Renal cortex interstitium (tissue), 11 donors: ENCODE data around the gene FANCD2. TPM values are rescaled to one million over a fixed set of nuclear protein-coding genes. Genes with fewer than 3 reads are reported as not detected.
"Not testable (repeated sequence)": the region's sequence is repeated elsewhere in the genome, so short reads cannot be mapped to it uniquely, and the experiment has no call there.

Source experiments
- DNase-seq, 11 donors: peaks; one replicate each; pipeline ENCODE4 v3.0.0-alpha.2; 2013; ENCODE audit warnings: low read depth in 9 of 11, low spot score in 4 of 11; ENCODE audit errors: extremely low read depth in 1 of 11
- polyA plus RNA-seq, 3 donors: library from polyadenylated mRNA; unstranded; fragments of 120-200 nt; gene quantifications; one replicate each; pipeline ENCODE4 v1.2.1, GENCODE V29; 2013; ENCODE audit not compliant: insufficient read length in 3 of 3

FANCD2 gene
- polyA plus RNA-seq, 3 donors = 20.7 to 24.8 (median 22.6) TPM

DNA sequence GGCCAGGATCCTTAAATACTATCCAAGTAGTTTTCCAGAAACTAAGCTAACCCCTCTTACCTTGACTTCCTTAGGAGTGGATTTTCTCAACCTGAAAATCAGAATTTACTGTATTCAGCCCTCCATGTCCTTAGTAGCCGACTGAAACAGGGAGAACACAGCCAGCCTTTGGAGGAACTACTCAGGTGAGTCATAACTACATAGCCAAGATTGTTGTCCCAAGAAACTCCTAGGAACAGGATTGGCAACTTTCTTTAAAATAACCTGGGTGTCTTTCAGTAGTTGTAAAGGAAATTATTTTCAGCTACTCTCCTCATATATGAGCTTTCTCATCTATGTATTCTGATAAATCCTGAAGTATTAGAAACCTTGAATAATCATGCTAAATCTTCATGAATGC is 59.5 kb downstream of the FANCD2 start:
- no peak for DNase-seq

DNA sequence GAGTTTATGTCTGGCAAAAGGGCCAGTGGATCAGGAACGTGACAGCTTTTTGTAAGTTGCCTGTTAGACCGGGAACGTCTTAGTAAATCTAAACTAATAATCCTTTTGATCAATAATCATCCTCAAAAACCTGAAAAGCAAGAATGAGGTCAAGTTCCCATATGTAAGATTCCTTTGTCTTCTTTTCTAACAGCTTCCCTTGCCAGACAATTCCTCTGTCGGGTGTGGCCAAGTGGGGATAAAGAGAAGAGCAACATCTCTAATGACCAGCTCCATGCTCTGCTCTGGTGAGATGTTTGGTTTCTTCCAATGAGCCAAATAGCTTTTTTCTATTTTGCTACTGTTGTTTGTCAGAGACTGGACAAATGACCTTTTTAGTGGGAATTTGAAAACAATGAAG is 62.0 kb downstream of the FANCD2 start:
- no peak for DNase-seq

DNA sequence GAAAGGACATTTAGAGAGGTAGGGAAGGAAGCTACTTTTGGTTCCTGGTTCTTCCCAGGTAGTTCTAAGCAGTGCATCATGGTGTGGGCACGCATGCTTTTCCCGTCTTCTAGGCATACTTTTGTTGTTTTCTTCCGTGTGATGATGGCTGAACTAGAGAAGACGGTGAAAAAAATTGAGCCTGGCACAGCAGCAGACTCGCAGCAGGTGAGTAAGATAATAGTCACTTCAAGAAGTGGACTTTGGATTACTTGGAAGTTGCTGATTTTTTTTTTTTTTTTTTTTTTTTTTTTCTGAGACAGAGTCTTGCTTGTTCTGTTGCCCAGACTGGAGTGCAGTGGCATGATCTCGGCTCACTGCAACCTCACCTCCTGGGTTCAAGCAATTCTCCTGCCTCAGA is 63.9 kb downstream of the FANCD2 start:
- DNase-seq = no peak

DNA sequence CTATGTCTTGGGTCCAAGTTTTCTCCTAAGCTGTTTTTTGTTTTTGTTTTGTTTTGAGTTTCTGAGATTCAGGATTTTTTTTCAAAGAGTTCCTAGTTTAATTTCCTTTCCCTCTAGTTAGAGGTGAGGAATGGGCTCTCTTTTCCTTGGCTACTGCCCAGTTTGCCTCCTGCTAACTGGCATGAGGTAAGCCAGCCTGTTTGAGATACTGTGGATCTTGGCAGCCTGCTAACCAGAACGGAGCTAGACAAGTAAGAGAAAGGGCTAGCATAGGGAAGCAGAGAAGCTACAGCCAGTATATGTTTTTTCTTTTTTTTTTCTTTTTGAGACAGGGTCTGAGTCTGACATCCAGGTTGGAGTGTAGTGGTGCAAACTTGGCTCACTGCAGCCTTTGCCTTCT is 64.5 kb downstream of the FANCD2 start:
- DNase-seq = not testable (repeated sequence)

DNA sequence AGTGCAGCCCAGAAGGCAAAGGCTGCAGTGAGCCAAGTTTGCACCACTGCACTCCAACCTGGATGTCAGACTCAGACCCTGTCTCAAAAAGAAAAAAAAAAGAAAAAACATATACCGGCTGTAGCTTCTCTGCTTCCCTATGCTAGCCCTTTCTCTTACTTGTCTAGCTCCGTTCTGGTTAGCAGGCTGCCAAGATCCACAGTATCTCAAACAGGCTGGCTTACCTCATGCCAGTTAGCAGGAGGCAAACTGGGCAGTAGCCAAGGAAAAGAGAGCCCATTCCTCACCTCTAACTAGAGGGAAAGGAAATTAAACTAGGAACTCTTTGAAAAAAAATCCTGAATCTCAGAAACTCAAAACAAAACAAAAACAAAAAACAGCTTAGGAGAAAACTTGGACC is 65.2 kb downstream of the FANCD2 start:
- not testable (repeated sequence) for DNase-seq

DNA sequence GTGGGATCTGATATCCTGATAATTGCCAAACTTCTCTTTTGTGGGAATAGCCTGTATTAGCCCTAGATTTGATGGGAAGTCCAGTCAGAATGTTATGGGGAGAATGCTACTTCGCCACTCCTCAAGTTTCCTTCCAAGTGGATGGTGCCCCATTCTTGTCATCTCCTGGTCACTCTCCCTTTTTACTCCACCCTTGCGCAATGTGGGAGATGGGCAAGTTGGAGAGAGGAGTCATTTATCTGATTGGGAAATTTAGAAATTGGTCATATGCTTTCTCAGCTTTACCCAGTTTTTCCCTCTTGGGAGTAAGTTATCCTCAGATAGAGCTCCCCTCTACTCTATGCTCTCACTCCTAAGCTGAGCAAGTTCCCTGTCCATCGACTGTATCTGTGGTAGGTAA is 67.4 kb downstream of the FANCD2 start:
- no peak for DNase-seq

DNA sequence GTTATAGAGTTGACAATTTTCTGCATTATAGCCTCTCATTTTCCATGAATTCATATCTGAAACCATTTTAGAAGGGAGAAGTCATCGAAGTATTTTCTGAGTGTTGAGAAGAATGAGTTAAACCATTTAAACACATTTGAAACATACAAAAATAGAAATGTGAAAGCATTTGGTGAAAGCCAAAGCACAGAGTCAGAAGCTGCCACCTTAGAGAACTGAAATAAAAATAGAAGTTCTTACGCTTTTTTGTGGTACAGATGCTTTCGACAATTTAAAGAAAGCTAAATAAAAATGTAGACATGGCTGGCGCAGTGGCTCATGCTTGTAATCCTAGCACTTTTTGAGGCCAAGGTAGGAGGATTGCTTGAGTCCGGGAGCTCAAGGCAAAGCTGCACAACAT is 72.8 kb downstream of the FANCD2 start:
- DNase-seq = no peak

DNA sequence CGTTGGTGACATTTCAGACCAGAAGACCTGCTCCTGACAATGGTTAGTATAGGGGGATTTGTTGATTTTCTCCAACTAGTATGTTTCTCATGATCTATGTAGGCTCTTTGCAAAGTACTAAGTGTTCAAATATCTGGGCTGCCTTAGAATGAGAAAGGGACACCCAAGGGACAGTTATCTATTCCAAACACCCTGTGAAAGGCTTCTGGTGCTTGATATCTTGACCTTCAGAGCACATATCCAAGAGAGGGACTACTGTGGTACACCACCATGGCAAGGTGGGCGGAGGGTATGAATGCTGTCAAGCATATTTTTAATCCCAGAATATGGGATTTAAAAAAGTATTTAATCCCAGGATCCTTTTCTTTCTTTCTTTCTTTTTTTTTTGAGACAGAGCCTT is 80.7 kb downstream of the FANCD2 start:
- no peak for DNase-seq

DNA sequence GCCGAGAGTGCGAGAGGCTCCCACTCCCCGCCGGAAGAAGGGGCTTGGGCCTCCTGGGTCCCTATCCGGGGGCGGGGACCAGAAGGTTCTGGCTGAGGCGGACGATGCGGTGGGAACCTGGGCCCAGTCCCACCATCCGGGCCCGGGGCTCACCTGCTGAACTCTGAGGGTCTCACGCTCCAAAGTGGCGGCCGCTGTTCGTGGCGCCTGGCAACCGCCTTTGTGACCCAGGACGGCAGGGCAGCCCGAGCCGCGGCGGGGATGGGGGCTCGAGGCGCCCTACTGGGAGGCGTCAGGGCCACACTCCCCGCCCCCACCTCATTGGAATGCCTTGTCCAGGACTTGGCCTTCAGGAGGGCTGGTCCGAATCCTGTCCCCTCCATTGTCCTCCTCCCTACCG is 81.9 kb downstream of the FANCD2 start, which contains the start of gene FANCD2OS:
TSS of gene FANCD2OS (minus strand) at position 165 of the 400 bp plus-strand sequence. CDS start 3,481 bp downstream, outside the sequence.
- no peak for DNase-seq

DNA sequence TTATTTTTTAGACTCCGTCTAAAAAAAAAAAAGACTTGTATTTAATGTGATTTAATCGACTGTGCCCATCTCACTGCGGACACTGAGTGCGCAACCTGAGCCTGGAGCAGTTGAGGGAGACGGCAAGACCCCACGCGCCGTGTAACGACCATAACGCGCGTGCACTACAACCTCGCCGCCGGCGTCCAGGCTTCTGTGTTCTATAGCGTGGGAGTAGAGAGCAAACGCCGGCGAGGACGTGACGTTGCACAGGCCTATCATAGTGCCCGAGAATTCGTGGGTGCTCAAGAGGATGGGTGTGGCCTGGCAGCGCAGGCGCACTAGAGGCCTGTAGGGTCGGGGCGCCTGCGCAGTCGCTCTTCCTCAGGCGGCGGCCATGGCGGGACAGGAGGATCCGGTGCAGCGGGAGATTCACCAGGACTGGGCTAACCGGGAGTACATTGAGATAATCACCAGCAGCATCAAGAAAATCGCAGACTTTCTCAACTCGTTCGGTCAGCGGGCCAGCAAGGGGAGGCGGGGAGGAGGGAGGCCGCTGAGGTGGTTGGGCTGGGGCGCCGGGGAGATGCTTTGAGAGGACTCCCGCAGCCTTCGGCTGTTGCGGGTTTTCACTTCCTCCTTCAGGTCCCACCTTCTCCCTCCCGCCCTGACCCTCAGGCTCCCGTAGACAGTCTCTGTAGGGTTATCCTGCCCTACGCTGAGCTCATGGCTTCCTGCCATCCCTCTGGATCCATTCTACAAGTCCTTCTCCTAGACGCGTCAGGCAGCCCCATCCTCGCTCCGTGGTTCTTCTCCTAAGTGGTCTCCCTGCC is 89.3 kb downstream of the FANCD2 start, which contains the start of gene BRK1:
TSS of gene BRK1 (plus strand) at position 350 of the 812 bp plus-strand sequence. CDS start at position 377, 27 bp downstream.
- peak; percentile 85 to 94 (median 90) for DNase-seq

DNA sequence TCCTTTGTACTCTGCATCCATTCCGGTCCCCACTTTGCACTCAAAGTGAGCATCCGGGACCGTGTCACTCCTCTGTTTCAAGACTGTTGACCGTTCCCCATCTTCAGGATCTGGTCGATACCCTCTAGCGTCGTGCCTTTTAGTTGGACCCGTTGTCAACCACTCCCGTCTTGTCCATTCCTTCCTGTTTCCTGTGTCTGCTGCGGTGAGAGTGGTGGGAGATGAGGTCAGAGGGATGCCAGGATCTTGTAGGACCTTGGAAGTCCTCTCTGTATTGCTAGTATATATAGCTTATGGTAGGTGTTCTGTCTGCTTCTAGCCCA is 89.9 kb downstream of the FANCD2 start:
- peak in 2 of 11 donors; percentile 7 to 9 for DNase-seq

DNA sequence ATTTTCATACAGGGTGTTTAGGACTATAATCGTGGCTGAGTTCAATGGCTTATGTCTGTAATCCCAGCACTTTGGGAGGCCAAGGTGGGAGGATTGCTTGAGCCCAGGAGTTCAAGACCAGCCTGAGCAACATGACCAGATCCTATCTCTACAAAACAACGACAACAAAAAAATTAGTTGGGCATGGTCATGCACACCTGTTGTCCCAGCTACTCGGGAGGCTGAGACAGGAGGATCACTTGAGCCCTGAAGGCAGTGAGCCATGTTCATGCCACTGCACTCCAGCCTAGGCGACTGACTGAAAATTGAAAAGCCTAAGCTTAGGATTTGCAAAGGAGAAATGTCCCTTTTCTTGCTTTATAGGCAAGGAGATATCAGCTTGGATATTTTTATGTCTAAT is 90.7 kb downstream of the FANCD2 start:
- DNase-seq = no peak

DNA sequence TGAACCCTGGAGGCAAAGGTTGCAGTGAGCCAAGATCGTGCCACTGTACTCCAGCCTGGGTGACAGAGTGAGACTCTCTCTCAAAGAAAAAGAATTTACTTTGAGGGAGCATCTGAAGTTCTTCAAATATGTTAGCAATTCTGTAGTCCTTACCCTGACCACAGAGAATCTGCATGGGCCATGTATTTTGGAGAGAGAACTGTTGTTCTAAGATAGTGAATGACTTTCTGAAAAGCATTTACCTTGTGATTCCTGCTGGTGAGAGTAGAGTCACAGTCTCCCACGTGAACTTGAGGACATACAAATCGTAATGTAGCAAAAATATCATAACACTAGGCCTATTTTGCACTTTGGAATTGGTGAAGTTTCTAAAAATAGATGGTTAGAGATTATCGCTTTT is 93.1 kb downstream of the FANCD2 start:
- DNase-seq = no peak

DNA sequence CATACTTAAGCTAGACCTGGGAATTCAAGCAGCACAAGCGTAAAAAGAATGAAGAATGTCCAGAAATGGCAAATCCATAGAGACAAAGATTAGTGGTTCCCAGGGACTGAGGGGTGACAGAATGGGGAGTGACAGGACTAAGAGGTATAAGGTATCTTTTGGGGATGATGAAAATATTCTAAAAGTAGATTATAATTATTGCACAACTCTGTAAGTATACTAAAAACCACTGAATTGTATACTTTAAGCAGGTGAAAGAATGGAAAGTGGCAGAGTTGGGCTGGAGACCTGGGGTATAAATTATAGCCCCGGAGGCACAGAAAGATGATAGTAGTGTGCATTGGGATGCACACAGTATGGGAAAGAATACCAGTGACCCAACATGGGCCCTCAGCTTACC is 94.8 kb downstream of the FANCD2 start:
- no peak for DNase-seq

DNA sequence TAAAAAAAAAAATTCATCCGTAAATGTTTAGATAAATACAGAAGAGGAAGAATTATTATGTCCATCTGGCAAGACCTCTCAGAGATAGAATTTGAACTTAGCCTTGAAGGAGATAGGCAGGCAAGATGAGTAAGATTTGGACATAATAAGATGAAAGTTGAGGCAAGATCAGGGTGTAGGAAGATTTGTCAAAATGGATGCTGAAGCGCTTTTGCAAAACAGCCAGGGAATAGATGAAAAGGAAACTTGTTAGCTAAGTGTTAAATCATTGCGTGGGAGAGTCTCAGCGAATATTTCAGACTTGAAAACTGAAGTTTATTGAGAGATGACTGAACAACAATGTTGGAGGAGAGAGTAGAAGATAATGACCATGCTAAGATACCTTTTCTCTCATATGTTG is 96.5 kb downstream of the FANCD2 start:
- DNase-seq = no peak

DNA sequence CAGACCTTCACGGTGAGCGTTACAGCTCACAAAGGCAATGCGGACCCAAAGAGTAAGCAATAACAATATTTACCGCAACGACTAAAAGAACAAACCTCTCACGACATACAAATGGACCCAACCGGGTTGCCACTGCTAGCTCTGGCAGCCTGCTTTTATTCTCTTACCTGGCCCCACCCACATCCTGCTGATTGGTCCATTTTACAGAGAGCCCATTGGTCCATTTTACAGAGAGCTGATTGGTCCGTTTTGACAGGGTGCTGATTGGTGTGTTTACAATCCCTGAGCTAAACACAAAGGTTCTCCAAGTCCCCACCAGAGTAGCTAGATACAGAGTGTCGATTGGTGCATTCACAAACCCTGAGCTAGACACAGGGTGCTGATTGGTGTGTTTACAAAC is 109.6 kb downstream of the FANCD2 start:
- DNase-seq = not testable (repeated sequence)

DNA sequence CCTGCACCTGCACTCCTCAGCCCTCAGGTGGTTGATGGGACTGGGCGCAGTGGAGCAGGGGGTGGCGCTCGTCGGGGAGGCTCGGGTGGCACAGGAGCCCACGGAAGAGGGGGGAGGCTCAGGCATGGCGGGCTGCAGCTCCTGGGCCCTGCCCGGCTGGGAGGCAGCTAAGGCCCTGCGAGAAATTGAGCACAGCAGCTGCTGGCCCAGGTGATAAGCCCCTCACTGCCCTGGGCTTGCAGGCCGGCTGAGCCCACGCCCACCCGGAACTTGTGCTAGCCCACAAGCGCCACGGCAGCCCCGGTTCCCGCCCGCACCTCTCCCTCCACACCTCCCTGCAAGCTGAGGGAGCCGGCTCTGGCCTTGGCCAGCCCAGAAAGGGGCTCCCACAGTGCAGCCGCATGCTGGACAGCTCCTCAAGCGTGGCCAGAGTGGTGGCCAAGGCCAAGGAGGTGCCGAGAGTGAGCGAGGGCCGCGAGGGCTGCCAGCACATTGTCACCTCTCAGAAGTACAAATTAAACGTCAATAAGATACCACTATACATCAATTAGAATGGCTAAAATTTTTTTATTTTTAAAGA is 110.3 kb downstream of the FANCD2 start:
- no peak for DNase-seq

DNA sequence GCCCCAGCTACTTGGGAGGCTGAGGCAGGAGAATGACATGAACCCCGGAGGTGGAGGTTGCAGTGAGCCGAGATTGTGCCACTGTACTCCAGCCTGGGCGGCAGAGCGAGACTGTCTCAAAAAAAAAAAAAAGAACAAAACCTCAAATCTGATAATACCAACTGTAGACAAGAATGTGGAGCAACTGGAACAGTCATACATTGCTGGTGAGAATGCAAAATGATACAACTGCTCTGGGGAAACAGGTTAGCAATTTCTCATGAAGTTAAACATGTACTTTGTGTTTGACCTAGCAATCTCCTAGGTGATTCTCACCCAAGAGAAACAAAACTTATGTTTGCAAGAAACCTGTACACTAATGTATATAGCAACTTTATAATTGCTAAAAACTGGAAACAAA is 110.9 kb downstream of the FANCD2 start:
- DNase-seq = no peak

DNA sequence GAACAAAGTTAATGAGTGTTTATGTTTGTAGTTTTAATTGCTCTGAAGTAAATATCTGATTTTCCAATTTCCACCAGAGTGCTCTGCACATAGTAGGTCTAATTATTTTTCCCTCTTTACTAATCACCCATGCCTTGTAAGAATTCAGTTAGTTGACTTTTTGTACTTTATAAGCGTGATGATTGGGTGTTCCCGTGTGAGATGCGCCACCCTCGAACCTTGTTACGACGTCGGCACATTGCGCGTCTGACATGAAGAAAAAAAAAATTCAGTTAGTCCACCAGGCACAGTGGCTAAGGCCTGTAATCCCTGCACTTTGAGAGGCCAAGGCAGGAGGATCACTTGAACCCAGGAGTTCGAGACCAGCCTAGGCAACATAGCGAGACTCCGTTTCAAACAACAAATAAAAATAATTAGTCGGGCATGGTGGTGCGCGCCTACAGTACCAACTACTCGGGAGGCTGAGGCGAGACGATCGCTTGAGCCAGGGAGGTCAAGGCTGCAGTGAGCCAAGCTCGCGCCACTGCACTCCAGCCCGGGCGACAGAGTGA is 114.8 kb downstream of the FANCD2 start:
- no peak for DNase-seq

DNA sequence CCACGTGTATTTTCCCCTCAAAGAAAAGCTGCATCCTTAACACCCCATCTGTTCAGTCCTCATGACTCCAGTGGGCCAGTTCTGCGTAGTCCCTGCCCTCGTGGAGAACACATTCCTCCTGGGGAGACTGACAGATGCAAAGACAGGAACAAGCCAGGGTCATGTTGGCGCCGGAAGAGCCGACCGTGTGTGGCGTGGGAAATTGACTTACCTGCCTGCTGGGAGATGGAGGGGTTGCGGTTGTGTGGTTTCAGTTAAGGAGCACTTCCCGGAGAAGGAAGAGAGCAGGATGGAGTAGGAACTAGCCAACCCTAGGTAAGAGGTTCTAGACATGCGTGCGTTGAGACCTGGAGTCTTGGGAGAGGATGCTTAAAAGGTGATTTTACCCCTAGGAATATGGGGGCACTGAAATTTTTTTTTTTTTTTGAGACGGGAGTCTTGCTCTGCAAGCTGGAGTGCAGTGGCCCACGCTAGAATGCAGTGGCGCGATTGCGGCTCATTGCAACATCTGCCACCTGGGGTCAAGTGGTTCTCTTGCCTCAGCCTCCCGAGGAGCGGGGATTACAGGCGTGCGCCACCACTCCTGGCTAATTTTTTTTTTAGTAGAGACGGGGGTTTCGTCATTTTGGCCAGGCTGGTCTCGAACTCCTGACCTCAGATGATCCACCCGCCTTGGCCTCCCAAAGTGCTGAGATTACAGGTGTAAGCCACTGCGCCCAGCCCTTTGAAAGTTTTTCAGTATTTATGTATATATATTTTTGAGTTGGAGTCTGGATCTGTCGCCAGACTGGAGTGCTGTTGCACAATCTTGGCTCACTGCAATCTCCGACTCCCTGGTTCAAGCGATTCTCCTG is 116.7 kb downstream of the FANCD2 start:
- no peak for DNase-seq
